Inferior parietal cortex (tissue), 1 donor: ENCODE data around the gene RYR2.

Experiments
- DNase-seq: peaks from one replicate; pipeline ENCODE4 v3.0.0-alpha.2; 2016; ENCODE audit errors: extremely low spot score

RYR2 gene

GRCh38 chr1:237031480-237031879, 10.5 kb upstream of the RYR2 start:
- no peak for DNase-seq

GRCh38 chr1:237032029-237032428, 10.0 kb upstream of the RYR2 start:
- no peak for DNase-seq

- no peak for DNase-seq
These were observed 8.9 kb upstream of the RYR2 start for GRCh38 chr1:237033061-237033460.

- DNase-seq, result no peak
These were observed 8.2 kb upstream of the RYR2 start for GRCh38 chr1:237033804-237034203.

GRCh38 chr1:237035759-237036158, 6.2 kb upstream of the RYR2 start:
- no peak for DNase-seq

- DNase-seq, result no peak
These were observed 3.8 kb upstream of the RYR2 start for GRCh38 chr1:237038211-237038610.

- DNase-seq, result no peak
These were observed 1.2 kb upstream of the RYR2 start for GRCh38 chr1:237040823-237041222.

- peak; percentile 30 for DNase-seq
These were observed 556 bp upstream of the RYR2 start for GRCh38 chr1:237041461-237041794.

- DNase-seq, result no peak
These were observed 525 bp downstream of the RYR2 start for GRCh38 chr1:237042526-237042891.

GRCh38 chr1:237042892-237043576, 1.1 kb downstream of the RYR2 start:
- DNase-seq, result peak; percentile 37

GRCh38 chr1:237043846-237044636, 2.1 kb downstream of the RYR2 start:
- DNase-seq, result no peak

GRCh38 chr1:237045278-237046016, 3.5 kb downstream of the RYR2 start:
- DNase-seq, result no peak

GRCh38 chr1:237048803-237049202, 6.8 kb downstream of the RYR2 start:
- DNase-seq, result no peak

- DNase-seq, result no peak
These were observed 8.2 kb downstream of the RYR2 start for GRCh38 chr1:237050185-237050584.

GRCh38 chr1:237050915-237051314, 8.9 kb downstream of the RYR2 start:
- DNase-seq, result no peak

GRCh38 chr1:237054313-237054712, 12.3 kb downstream of the RYR2 start:
- no peak for DNase-seq

GRCh38 chr1:237058470-237058869, 16.5 kb downstream of the RYR2 start:
- DNase-seq, result no peak

GRCh38 chr1:237059244-237059643, 17.3 kb downstream of the RYR2 start:
- no peak for DNase-seq

- DNase-seq, result no peak
These were observed 21.0 kb downstream of the RYR2 start for GRCh38 chr1:237062976-237063375.

- DNase-seq, result no peak
These were observed 23.9 kb downstream of the RYR2 start for GRCh38 chr1:237065903-237066302.

GRCh38 chr1:237070519-237070918, 28.5 kb downstream of the RYR2 start:
- no peak for DNase-seq

- no peak for DNase-seq
These were observed 29.8 kb downstream of the RYR2 start for GRCh38 chr1:237071641-237072420.
